DND-41 (cell line): Measurements from ENCODE around the gene SERPINB2.

Experiments used
- EZH2 ChIP-seq: IDR thresholded peaks from 3 replicates; pipeline ENCODE4 v1.6.1; 2012; ENCODE audit warnings: borderline replicate concordance, low read depth, mild to moderate bottlenecking, moderate library complexity, low read length, inconsistent platforms; ENCODE audit not compliant: severe bottlenecking
- TF ChIP-seq, protein P1 (sequence below): IDR thresholded peaks from 2 replicates; pipeline ENCODE4 v1.5.1; 2012; ENCODE audit warnings: borderline replicate concordance, low read length, moderate library complexity, mild to moderate bottlenecking; ENCODE audit not compliant: poor library complexity, severe bottlenecking; ENCODE audit errors: extremely low read depth

DNA sequence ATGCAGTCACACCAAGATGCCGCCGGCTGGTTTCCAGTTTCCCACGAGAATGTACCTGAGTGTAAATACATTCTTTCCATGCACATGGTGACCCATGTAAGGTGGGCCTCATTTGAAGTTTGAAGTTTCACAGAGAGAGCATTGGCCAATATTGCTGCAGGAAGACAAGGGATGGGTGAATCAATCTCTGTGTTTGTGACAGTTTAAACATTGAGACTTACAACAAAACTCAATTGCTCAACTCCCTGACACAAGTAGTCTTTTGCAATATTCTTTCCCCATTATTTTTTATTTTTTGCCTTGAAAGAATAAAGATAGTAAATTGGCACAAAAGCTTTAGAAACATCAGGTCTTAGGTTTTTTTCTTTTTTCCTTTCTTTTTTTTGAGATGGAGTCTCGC, 5.1 kb downstream of the SERPINB2 start:
- TF ChIP-seq, protein P1, sequence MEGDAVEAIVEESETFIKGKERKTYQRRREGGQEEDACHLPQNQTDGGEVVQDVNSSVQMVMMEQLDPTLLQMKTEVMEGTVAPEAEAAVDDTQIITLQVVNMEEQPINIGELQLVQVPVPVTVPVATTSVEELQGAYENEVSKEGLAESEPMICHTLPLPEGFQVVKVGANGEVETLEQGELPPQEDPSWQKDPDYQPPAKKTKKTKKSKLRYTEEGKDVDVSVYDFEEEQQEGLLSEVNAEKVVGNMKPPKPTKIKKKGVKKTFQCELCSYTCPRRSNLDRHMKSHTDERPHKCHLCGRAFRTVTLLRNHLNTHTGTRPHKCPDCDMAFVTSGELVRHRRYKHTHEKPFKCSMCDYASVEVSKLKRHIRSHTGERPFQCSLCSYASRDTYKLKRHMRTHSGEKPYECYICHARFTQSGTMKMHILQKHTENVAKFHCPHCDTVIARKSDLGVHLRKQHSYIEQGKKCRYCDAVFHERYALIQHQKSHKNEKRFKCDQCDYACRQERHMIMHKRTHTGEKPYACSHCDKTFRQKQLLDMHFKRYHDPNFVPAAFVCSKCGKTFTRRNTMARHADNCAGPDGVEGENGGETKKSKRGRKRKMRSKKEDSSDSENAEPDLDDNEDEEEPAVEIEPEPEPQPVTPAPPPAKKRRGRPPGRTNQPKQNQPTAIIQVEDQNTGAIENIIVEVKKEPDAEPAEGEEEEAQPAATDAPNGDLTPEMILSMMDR, result no peak
- no peak for TF ChIP-seq EZH2
